NOMO-1 treated with DMSO at 0.1 percent for 48 hours (cell line): Measurements from ENCODE around the gene ATAD5.
A peak's percentile ranks its signal among the peaks of the same experiment; 100 is the strongest.
"Not testable (repeated sequence)": the region's sequence is repeated elsewhere in the genome, so short reads cannot be mapped to it uniquely, and the experiment has no call there.

Experiments used
- DNase-seq: peaks from one replicate; lab custom pipeline; 2025; ENCODE audit not compliant: unreplicated experiment; lab: John Stamatoyannopoulos, UW

ATAD5 gene, protein sequence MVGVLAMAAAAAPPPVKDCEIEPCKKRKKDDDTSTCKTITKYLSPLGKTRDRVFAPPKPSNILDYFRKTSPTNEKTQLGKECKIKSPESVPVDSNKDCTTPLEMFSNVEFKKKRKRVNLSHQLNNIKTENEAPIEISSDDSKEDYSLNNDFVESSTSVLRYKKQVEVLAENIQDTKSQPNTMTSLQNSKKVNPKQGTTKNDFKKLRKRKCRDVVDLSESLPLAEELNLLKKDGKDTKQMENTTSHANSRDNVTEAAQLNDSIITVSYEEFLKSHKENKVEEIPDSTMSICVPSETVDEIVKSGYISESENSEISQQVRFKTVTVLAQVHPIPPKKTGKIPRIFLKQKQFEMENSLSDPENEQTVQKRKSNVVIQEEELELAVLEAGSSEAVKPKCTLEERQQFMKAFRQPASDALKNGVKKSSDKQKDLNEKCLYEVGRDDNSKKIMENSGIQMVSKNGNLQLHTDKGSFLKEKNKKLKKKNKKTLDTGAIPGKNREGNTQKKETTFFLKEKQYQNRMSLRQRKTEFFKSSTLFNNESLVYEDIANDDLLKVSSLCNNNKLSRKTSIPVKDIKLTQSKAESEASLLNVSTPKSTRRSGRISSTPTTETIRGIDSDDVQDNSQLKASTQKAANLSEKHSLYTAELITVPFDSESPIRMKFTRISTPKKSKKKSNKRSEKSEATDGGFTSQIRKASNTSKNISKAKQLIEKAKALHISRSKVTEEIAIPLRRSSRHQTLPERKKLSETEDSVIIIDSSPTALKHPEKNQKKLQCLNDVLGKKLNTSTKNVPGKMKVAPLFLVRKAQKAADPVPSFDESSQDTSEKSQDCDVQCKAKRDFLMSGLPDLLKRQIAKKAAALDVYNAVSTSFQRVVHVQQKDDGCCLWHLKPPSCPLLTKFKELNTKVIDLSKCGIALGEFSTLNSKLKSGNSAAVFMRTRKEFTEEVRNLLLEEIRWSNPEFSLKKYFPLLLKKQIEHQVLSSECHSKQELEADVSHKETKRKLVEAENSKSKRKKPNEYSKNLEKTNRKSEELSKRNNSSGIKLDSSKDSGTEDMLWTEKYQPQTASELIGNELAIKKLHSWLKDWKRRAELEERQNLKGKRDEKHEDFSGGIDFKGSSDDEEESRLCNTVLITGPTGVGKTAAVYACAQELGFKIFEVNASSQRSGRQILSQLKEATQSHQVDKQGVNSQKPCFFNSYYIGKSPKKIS (N-terminal part only)

GRCh38 chr17:30831663-30832437, at the start of gene ATAD5:
Gene ATAD5 (plus strand): TSS chr17:30831966. CDS start chr17:30832348, 382 bp downstream.
- peak; percentile 86 for DNase-seq

DNA sequence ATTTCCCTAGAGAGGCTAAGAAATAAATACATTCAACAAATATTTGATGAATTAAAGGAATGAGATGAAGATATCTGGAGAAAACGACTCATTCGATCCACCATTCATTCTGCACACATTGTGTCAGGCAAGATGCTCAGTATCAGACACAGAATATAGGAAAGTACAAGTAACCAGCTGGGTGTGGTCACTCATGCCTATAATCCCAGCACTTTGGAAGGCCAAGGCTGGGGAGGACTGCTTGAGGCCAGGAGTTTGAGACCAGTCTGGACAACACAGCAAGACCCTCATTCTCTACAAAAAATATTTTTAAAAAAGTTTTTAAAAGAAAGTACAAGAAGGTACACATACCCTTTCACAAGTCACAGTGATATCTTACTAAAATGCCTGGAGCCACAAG, 49.6 kb upstream of the ATAD5 start:
- no peak for DNase-seq

GRCh38 chr17:30788918-30789317, 42.8 kb upstream of the ATAD5 start:
- no peak for DNase-seq

GRCh38 chr17:30790279-30790678, 41.5 kb upstream of the ATAD5 start:
- no peak for DNase-seq

DNA sequence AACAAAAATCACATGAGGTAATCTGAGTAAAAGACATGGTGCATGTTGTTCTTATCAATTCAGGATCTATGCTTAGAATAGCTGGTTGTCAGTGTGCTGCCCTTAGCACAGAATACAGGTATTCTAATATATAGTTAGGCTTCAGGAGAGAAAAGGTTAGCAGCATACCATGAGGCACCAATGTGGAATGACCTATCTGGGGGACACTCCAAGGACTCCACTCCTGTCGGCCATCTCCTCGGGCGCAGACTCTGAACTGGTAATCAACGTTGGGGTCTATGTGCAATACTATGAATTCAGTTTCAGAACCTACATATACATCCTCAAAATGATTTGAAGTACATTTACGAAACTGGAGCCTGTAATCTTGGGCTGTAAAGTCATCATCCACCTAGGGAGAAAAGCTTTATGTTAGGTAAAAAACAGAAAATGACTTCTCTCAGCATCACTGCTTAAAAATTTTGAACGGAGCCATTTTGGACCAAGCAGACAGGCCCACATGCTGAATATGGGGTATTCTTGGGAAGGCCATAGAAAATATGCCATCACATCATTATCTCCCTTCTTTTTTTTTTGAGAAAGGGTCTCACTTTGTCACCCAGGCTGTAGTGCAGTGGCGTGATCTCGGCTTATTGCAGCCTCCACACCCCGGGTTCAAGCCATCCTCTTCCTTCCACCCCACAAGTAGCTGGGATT, 38.3 kb upstream of the ATAD5 start:
- no peak for DNase-seq

GRCh38 chr17:30794372-30794771, 37.4 kb upstream of the ATAD5 start:
- no peak for DNase-seq

DNA sequence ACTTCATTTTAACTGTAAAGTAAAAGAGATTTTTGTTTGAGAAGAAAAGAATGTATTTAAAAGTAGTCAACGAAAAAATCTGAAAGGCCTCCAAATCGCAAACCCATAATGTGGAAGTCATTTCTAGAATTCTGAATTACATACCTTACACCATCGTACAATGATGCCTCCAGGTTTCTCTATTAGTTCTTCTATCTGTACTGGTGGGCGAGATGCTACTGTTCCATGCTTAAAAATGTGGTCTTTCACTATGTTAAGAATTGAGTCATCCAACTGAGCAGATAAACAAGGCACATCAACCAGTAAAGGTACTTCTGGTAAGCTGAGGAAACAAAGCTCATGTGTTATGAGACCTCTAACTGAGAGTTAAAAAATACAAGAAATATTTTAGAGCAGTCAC, 35.8 kb upstream of the ATAD5 start:
- DNase-seq = no peak

DNA sequence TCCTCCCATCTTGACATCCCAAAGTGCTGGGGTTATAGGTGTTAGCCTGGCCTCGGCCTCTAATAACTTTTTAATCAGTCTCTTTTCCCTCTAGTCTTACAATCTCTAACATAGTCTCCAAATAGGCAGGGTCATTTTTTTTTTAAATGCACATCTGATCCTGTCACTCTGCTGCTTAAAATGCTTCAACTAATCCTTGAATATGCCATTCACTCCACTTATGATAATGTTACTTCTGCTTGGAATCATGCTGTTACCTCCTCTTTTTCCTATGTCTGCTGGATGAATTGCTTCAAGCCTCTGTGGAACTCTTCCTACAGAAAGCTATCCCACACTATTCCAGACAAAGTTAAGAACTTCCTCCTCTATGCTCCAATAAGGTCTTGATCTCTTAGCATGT, 30.1 kb upstream of the ATAD5 start:
- DNase-seq = no peak

DNA sequence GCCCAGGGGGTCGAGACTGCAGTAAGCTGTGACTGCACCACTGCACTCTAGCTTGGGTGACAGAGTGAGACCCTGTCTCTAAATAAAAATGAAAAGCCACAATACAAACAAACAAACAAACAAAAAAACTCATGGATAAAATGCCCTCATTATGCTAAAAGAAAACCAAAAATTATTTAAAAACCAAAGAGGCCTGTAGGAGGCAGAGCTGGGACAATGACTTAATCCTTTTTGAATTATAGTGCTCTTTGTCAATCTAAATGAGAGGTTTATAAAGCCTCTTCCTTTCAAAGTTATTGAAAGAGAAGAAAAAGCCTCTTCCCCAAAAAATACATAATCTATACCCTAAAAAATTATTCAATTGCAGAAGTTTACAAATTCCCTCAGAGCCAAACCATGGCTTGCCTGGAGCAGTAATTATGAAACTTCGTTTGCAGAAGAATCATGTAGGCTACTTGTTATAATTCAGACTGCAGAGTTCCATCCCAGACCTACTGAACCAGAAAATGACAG, 25.8 kb upstream of the ATAD5 start:
- no peak for DNase-seq

DNA sequence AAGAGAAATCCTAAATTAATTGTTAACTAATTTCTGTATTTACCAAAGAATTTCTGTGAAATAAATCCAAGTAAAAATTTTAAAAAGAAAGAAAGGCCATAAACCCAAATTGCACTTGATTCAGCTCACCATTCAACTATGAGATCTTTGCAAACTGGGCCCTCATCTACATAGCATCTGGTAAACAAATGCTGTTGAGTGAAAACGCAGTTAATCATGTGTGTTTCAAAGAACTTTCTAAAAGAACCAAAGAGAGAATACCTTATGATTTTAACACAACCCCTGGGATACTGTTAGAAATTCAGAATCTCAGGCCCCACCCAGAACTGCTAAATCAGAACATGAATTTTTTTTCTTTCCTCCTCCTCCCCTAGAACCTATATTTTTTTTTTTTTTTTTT, 23.9 kb upstream of the ATAD5 start:
- DNase-seq = no peak

GRCh38 chr17:30808785-30809286, 22.9 kb upstream of the ATAD5 start:
- DNase-seq = peak; percentile 98

- DNase-seq = no peak
Measured at GRCh38 chr17:30809867-30810266, 21.9 kb upstream of the ATAD5 start.

DNA sequence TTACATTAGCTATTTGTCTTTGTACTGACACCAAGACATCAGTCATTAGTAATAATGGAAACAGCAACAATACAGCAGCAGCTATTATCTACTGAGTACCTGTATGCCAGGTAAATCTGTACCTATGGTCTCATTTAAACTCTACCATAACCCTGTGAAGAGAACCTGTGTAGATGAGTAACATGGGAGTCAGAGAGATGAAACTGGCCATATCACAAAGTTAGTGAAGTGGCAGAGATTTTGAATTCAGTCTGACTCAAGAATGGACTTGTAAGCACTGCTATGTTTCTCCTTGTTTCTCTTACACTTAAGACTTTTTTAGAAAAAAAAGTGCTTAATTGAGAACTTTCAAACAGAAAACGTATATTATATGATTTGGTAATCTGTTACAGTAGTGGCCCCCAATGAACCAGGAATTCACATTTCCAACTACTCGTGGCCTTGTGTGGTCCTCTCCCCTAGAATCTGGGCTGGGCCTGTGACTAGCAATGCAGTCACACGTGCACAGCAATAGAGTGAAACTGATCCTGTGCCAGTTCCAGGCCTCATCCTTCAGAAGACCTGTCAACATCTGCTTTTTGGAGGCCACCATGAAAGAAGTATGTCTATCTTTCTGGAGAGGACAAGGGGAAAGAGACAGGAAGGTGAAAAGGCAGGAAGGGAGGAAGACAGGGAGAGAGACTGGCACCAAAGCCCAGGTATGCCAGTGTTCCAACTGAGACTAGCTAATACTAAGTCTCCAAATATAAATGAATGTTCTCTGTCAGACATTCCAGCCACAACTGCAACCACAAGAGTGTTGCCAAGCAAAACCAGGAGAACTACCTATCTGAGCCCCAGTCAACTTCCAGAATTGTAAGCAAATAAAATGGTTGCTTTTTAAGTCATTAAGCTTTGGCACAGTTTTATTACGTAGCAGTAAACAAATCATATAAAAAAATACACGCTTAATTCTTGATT, 19.3 kb upstream of the ATAD5 start:
- DNase-seq = no peak

- DNase-seq = not testable (repeated sequence)
Measured at GRCh38 chr17:30814236-30814635, 17.5 kb upstream of the ATAD5 start.

DNA sequence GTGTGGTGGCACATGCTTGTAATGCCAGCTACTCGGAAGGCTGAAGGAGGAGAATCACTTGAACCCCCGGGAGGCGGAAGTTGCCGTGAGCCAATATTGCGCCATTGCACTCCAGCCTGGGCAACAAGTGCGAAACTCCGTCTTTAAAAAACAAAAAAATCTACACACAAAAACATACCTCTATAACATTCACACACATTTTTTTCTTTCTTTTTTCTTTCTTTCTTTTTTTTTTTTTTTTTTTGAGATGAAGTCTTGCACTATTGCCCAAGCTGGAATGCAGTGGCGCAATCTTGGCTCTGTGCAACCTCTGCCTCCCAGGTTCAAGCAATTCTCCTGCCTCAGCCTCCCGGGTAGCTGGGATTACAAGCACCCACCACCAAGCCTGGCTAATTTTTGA, 16.9 kb upstream of the ATAD5 start:
- peak; percentile 67 for DNase-seq

DNA sequence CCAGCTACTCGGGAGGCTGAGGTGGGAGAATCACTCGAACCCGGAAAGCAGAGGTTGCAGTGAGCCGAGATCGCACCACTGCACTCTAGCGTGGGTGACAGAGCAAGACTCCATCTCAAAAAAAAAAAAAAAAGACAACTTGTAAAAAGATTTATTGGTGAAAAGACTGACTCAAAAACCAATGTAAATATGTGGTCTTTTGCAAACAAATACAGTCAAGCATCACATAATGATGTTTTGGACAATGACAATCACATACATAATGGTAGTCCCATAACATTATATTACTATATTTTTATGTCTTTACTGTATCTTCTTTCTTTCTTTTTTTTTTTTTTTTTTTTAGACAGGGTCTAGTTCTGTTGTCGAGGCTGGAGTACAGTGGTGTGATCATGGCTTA, 15.6 kb upstream of the ATAD5 start:
- no peak for DNase-seq

DNA sequence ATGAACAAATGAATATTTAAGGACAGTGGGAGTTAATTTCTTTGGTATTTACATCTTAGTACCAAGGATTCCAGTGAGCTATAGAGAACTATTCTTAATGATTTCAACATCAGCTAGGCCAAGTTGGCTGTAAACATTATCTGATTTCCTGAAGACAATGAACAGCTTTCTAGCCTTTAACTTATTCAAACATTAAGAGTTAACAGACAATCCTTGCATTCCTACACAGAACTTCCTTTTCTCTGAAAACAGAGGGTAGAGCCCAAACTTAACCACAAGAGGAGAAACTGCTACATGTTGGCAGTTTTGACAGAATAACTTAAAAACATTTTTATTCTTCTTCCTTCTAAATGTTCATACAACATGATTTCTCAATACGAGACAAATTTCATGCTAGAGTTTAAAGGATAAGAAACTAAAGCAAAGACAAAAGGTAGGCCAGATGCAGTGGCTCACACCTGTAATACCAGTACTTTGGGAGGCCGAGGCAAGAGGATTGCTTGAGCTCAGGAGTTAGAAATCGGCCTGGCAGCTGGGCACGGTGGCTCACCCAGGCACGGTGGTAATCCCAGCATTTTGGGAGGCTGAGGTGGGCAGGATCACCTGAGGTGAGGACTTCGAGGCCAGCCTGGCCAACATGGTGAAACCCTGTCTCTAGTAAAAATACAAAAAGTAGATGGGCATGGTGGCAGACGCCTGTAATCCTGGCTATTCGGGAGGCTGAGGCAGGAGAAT, 11.6 kb upstream of the ATAD5 start:
- DNase-seq = peak; percentile 22
